Measurements from ENCODE around the gene FOXL1. TPM values are rescaled to one million over a fixed set of nuclear protein-coding genes. Genes with fewer than 3 reads are reported as not detected.

The FOXL1 gene
- total RNA-seq, 4 donors from 2014 or later, result 0.52 to 0.83 (median 0.69) TPM

- 92% methylated on average over 15 of the region's 22 CpGs for WGBS
- Histone ChIP-seq H3K9me3 (no peaks in the 10 kb centered on the region), H3K27me3 (peaks cover 0 to 6% (median 0%) of the 10 kb centered on the region in 4 donors), H3K4me1 (peaks cover 8 to 31% (median 26%) of the 10 kb centered on the region in 4 donors), H3K27ac (replicated peaks in 1 of 4) (no peak overlapping the region), H3K4me3 (no peak overlapping the region), H3K36me3 (peaks cover 8 to 38% (median 23%) of the 10 kb centered on the region in 4 donors)
- no peak for TF ChIP-seq EP300 (IDR thresholded peaks at IDR 0.05)
- TF ChIP-seq POLR2A (IDR thresholded peaks at IDR 0.05; ENCODE audit: low read depth), result no peak
- TF ChIP-seq POLR2AphosphoS5 (IDR thresholded peaks at IDR 0.05), result no peak
- TF ChIP-seq, protein P1, sequence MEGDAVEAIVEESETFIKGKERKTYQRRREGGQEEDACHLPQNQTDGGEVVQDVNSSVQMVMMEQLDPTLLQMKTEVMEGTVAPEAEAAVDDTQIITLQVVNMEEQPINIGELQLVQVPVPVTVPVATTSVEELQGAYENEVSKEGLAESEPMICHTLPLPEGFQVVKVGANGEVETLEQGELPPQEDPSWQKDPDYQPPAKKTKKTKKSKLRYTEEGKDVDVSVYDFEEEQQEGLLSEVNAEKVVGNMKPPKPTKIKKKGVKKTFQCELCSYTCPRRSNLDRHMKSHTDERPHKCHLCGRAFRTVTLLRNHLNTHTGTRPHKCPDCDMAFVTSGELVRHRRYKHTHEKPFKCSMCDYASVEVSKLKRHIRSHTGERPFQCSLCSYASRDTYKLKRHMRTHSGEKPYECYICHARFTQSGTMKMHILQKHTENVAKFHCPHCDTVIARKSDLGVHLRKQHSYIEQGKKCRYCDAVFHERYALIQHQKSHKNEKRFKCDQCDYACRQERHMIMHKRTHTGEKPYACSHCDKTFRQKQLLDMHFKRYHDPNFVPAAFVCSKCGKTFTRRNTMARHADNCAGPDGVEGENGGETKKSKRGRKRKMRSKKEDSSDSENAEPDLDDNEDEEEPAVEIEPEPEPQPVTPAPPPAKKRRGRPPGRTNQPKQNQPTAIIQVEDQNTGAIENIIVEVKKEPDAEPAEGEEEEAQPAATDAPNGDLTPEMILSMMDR (IDR thresholded peaks at IDR 0.05), result no peak
- intact Hi-C loops (cut with DNase I), result no loop called here
- DNase-seq (ENCODE audit: extremely low spot score), result no peak
Measured at GRCh38 chr16:86553356-86553755, 25.0 kb upstream of the FOXL1 start.

- intact Hi-C loops (cut with DNase I), result no loop called here
- WGBS, result 4% methylated on average over 10 of the region's 10 CpGs
- Histone ChIP-seq H3K4me1 (peaks cover 8 to 31% (median 26%) of the 10 kb centered on the region in 4 donors), H3K27me3 (peaks cover 0 to 17% (median 0%) of the 10 kb centered on the region in 4 donors), H3K27ac (replicated peaks in 1 of 4) (peak overlapping the region; percentile 86 to 91 (median 90)), H3K4me3 (peak overlapping the region; percentile 82 to 93 (median 86)), H3K36me3 (peaks cover 4 to 26% (median 20%) of the 10 kb centered on the region in 4 donors), H3K9me3 (no peaks in the 10 kb centered on the region)
- DNase-seq (ENCODE audit: extremely low spot score), result no peak
- TF ChIP-seq POLR2A (IDR thresholded peaks at IDR 0.05; ENCODE audit: low read depth), result no peak
- no peak for TF ChIP-seq EP300 (IDR thresholded peaks at IDR 0.05)
Measured at GRCh38 chr16:86554599-86554916, 23.8 kb upstream of the FOXL1 start.

- DNase-seq (ENCODE audit: extremely low spot score), result peak; percentile 98
- H3K4me1 ChIP-seq, result peaks cover 8 to 31% (median 26%) of the 10 kb centered on the region in 4 donors
- H3K4me3 ChIP-seq, result peak within 1 kb of the TSS; percentile 82 to 93 (median 86)
- 7% methylated on average over 33 of the region's 70 CpGs for WGBS
- peaks cover 0 to 21% (median 15%) of the 10 kb centered on the region in 4 donors for H3K36me3 ChIP-seq
- H3K9me3 ChIP-seq, result no peaks in the 10 kb centered on the region
- intact Hi-C loops (cut with DNase I), result no loop called here
- H3K27me3 ChIP-seq, result peaks cover 0 to 23% (median 0%) of the 10 kb centered on the region in 4 donors
- peak; percentile 60 for TF ChIP-seq POLR2A (IDR thresholded peaks at IDR 0.05; ENCODE audit: low read depth)
- peak; percentile 95 to 98 for TF ChIP-seq POLR2AphosphoS5 (IDR thresholded peaks at IDR 0.05)
- no peak for TF ChIP-seq EP300 (IDR thresholded peaks at IDR 0.05)
- TF ChIP-seq, protein P1 (IDR thresholded peaks at IDR 0.05), result peak in 1 of 3 experiments; percentile 28
- peak within 1 kb of the TSS; percentile 86 to 91 (median 90) for H3K27ac ChIP-seq (replicated peaks in 1 of 4)
Measured at GRCh38 chr16:86554917-86555703, 23.2 kb upstream of the FOXL1 start, which contains the start of gene MTHFSD. Gene MTHFSD, minus strand, starts transcription at chr16:86555235. Its CDS starts 51 bp downstream, at chr16:86555184.

- Histone ChIP-seq H3K9me3 (no peaks in the 10 kb centered on the region), H3K4me3 (peak overlapping the region; percentile 82 to 93 (median 86)), H3K27me3 (peaks cover 0 to 29% (median 0%) of the 10 kb centered on the region in 4 donors), H3K27ac (replicated peaks in 1 of 4) (peak overlapping the region; percentile 86 to 91 (median 90)), H3K36me3 (peaks cover 0 to 15% (median 11%) of the 10 kb centered on the region in 4 donors), H3K4me1 (peaks cover 8 to 31% (median 26%) of the 10 kb centered on the region in 4 donors)
- TF ChIP-seq POLR2AphosphoS5 (IDR thresholded peaks at IDR 0.05) (no peak), POLR2A (IDR thresholded peaks at IDR 0.05; ENCODE audit: low read depth) (no peak), EP300 (IDR thresholded peaks at IDR 0.05) (no peak)
- TF ChIP-seq, protein P1 (IDR thresholded peaks at IDR 0.05), result no peak
- WGBS, result 32% methylated on average over 16 of the region's 17 CpGs
- DNase-seq (ENCODE audit: extremely low spot score), result no peak
- intact Hi-C loops (cut with DNase I), result no loop called here
Measured at GRCh38 chr16:86555704-86556075, 22.7 kb upstream of the FOXL1 start.

DNA sequence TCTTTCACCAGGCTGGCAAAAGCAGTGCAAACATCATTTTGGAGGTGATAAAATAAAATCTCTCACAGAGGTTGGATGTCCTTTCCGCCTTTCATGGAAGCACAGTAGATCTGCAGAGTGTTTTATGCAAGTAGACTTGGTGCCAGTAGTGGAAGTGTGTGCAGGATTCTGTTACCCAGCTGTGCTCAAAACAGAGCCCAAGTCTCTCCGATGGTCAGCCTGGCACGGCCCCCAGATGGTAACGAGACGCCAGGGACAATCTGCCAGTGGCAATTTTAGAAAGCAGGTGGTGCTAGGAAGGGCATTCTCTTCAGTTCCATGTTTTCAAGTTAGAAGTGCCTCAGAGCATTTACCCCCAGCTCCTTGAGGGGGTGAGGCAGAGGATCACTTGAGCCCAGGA, 21.8 kb upstream of the FOXL1 start:
- Histone ChIP-seq H3K27me3 (peaks cover 0 to 36% (median 3%) of the 10 kb centered on the region in 4 donors), H3K36me3 (peaks cover 0 to 8% (median 5%) of the 10 kb centered on the region in 4 donors), H3K27ac (replicated peaks in 1 of 4) (no peak overlapping the region), H3K9me3 (no peaks in the 10 kb centered on the region), H3K4me3 (no peak overlapping the region), H3K4me1 (peaks cover 8 to 31% (median 26%) of the 10 kb centered on the region in 4 donors)
- TF ChIP-seq POLR2A (IDR thresholded peaks at IDR 0.05; ENCODE audit: low read depth) (no peak), POLR2AphosphoS5 (IDR thresholded peaks at IDR 0.05) (no peak), EP300 (IDR thresholded peaks at IDR 0.05) (no peak)
- TF ChIP-seq, protein P1 (IDR thresholded peaks at IDR 0.05), result no peak
- no peak for DNase-seq (ENCODE audit: extremely low spot score)
- intact Hi-C loops (cut with DNase I), result no loop called here
- WGBS, result 71% methylated on average over 5 of the region's 5 CpGs

All from esophagus muscularis mucosa (tissue), 4 donors.